Stimulated activated CD4-positive, alpha-beta T cell treated with anti-CD3 and anti-CD28 coated beads, Interleukin-2, amount 100 ng/mL, for 48 hours (primary cell): ENCODE results near the gene SF3B2.
"Not testable (repeated sequence)": the region's sequence is repeated elsewhere in the genome, so short reads cannot be mapped to it uniquely, and the experiment has no call there.

Experiments used
- DNase-seq, 2 donors: peaks; one replicate each; pipeline ENCODE4 v3.0.0-alpha.2; 2020

Gene SF3B2, protein sequence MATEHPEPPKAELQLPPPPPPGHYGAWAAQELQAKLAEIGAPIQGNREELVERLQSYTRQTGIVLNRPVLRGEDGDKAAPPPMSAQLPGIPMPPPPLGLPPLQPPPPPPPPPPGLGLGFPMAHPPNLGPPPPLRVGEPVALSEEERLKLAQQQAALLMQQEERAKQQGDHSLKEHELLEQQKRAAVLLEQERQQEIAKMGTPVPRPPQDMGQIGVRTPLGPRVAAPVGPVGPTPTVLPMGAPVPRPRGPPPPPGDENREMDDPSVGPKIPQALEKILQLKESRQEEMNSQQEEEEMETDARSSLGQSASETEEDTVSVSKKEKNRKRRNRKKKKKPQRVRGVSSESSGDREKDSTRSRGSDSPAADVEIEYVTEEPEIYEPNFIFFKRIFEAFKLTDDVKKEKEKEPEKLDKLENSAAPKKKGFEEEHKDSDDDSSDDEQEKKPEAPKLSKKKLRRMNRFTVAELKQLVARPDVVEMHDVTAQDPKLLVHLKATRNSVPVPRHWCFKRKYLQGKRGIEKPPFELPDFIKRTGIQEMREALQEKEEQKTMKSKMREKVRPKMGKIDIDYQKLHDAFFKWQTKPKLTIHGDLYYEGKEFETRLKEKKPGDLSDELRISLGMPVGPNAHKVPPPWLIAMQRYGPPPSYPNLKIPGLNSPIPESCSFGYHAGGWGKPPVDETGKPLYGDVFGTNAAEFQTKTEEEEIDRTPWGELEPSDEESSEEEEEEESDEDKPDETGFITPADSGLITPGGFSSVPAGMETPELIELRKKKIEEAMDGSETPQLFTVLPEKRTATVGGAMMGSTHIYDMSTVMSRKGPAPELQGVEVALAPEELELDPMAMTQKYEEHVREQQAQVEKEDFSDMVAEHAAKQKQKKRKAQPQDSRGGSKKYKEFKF

DNA sequence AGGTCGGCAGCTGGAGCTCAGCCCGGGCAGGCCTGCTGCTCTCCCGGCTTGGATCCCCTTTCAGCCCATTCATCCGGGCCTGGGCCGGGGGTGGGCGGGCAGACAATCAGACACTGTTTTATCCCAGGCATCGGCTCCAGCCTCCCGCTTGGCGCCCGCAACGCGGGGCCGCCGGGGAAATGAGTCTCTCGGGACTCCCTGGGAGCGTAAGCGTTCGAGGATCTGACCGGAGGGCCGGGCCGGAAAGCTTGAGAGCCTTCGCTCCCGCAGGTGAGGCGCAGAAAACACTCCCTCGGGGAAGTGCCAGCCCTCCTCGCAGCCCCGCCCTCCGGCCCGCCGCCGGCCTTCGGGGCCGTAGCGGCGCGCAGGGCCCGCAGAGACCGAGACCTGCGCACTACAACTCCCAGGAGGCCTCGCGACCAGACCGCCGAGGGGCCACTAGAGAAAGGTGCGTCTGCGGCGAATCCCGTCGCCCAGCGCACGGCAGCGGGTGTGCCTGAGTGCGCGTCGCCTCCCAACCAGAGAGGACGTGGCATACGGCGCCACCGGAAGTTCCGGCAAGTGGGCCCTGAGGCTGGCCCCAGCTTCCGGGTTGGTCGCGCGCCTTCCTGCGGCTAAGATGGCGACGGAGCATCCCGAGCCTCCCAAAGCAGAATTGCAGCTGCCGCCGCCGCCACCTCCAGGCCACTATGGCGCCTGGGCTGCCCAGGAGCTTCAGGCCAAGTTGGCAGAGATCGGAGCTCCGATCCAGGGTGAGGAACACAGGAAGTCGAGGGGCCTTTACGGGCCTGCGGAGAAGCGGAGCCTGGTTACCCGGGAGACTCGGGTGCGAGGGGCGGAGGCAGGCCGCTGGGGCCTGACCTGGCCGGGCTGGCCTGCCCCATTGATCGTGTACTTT lies at the start of gene SF3B2:
TSS of gene SF3B2 (plus strand) at position 599 of the 898 bp plus-strand sequence. CDS start at position 620, 21 bp downstream.
- DNase-seq, result peak; percentile 93 to 94

DNA sequence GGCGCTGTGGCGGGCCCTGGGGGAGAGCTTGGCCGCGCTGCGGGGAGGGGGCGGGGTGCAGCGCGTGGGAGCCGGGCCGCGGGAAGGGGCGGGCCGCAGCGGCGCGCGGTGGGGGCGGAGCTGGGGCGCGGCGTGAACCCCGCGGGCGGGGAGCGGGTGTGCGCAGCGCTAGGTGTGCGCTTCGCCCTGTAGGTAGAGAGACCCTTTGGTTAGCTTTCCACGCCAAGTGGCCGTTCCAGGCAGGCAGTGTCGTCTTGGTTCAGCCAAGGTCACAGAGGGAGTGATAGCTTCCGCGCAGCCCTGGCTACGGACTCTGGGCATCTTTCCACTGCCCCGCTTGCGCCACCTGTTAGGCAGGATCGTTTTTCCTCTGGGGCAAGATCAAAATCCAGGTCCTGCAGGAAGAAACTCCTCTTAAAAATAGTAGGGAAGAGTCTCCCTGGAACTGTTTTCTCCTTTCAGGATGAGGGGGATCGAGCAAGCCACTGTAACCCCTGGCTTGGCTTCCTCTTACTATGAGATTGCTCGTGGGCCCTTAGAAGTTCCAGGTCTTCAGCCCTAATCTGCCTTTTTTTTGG lies 49.4 kb upstream of the SF3B2 start:
- no peak for DNase-seq

- DNase-seq, result no peak
These were observed 48.9 kb upstream of the SF3B2 start for GRCh38 chr11:66003291-66003690.

GRCh38 chr11:66004186-66004585 lies 48.0 kb upstream of the SF3B2 start:
- DNase-seq, result no peak

DNA sequence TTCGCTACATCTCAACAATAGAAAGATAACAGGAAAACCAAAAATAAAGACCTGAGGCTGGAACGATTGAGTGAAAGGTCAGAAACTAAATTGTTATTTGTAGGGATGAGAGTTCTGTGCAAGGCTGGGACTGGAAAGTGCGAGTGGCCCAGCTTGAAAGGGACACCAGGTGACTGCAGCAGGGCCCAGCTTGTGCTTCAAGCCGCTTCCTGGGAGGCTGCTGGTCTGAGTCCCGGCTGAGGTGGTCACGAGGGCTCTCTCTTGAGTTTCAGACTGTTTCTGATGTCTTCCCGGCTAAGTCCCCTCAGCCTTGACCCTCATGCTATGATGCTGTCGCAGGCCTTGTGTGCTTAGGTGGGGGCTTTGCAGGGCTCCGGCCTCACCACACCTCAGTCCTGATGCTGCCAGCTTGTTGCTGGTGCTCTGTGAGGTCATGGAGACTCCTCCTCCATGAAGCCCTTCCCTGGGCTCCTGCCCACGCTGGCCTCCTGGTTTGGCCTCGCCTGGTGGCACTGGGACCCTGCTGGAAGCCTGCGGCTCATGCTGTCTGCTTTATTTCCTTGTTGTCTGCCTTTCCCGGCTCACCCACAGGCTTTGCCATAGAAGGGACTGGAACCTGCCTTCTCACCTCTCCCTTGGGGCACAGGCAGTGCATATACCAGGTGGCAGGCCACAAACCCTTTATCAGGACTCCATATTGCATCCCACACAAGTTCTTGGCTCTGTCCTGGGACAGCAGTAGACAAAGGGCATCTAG lies 45.9 kb upstream of the SF3B2 start:
- DNase-seq, result no peak

GRCh38 chr11:66006891-66007176 lies 45.3 kb upstream of the SF3B2 start:
- no peak for DNase-seq

DNA sequence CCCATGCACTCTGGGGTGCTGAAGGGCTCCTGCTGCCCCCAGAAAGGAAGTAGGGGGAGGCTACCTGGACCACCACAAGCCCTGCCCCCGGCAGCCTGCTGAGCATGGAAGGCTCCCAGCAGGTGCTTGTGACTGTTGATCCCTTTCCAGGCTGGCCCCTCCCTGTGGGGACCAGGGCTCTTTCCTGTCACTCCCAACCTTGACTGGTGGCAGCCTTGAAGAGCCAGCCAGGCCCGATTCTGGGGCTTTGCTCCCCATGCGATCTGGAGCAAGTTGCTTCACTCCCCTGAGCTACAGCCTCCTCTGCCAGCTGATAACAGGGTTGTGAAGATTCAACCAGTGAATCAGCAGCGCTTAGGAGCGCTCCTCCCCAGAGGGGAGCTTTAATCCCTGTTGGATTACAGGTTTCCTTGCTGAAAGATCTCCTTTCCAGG lies 44.9 kb upstream of the SF3B2 start:
- DNase-seq, result no peak

GRCh38 chr11:66008095-66008467 lies 44.1 kb upstream of the SF3B2 start:
- DNase-seq, result no peak

DNA sequence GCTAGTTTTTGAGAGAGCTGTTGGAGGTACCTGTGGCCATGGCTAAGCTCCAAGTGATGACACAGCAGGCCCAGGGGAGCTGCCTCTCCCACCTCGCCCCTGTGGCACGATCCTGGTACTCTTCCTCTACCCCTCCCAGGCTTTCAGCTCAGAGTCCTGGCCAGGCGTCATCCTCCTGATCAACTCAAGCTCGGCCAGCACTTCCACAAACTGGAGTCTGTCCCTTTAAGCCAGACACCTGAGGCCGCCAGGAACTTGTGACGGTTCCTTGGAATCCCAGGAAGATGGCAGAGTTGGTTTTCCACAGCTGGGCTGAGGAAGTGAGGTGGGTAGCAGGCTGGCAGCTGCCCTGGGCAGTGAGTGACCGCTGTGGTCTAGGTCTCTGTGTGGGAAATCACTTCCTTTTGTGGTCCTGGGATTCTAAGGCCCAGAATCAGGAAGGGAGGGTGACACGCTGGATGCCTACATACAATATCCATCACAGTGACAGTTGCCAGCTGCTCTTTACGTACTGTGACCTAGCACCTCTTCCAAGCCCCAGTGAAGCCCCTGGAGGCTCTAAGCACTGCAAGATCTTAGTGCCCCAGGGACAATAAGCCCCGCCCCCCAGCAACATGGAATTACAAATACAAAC lies 43.6 kb upstream of the SF3B2 start:
- DNase-seq, result no peak

- DNase-seq, result not testable (repeated sequence)
These were observed 42.1 kb upstream of the SF3B2 start for GRCh38 chr11:66010036-66010435.

- DNase-seq, result no peak
These were observed 40.9 kb upstream of the SF3B2 start for GRCh38 chr11:66011239-66011784.

DNA sequence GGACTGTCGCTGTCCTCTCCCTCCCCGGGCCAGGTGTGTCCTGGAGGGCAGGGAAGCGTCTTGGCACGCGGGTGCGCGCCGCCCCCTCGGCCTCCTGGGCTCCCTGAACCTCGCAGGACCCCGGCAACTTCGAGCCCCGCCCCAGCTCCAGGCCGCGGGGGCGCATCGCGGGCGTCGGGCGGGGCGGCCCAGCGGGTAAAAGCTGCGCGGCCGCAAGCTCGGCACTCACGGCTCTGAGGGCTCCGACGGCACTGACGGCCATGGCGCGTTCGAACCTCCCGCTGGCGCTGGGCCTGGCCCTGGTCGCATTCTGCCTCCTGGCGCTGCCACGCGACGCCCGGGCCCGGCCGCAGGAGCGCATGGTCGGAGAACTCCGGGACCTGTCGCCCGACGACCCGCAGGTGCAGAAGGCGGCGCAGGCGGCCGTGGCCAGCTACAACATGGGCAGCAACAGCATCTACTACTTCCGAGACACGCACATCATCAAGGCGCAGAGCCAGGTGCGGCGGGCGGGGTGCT lies 40.3 kb upstream of the SF3B2 start, which contains the start of gene CST6:
TSS of gene CST6 (plus strand) at position 224 of the 519 bp plus-strand sequence. CDS start at position 261, 37 bp downstream.
- DNase-seq, result no peak

GRCh38 chr11:66012371-66012945 lies 39.7 kb upstream of the SF3B2 start:
- no peak for DNase-seq

DNA sequence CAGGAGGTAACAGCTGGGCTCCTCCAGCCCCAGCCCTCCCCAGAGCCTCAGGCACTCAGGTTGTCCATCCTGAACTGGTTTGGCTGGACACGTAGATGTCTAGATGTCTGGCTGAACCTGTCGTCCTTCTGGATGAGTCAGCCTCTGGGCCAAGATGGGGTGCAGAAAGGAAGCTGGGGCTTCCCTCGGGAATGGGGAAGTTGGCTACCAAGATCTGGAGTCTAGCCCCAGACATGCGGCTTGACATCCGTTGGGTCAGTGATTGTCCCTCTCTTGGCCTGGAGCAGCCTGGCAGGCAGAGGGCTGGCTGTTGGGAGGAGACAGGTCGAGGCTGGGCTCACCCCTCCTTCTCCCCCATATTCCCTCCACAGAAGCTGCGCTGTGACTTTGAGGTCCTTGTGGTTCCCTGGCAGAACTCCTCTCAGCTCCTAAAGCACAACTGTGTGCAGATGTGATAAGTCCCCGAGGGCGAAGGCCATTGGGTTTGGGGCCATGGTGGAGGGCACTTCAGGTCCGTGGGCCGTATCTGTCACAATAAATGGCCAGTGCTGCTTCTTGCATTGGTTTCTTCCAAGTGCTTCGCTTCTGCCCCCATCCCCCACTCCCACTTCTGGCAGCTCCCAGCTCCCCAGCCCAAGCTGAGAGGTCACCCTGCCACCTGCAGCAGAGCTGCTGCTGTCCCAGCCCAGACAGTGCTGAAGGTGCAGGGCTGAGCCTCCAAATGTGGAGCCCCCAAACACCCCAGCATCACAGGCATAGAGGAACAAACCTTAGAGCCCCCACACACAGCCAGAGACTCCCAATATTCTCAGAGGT lies 39.0 kb upstream of the SF3B2 start:
- DNase-seq, result no peak

- no peak for DNase-seq
These were observed 38.4 kb upstream of the SF3B2 start for GRCh38 chr11:66013762-66014100.

GRCh38 chr11:66014804-66015453 lies 37.2 kb upstream of the SF3B2 start:
- no peak for DNase-seq

GRCh38 chr11:66015454-66015881 lies 36.7 kb upstream of the SF3B2 start:
- no peak for DNase-seq

DNA sequence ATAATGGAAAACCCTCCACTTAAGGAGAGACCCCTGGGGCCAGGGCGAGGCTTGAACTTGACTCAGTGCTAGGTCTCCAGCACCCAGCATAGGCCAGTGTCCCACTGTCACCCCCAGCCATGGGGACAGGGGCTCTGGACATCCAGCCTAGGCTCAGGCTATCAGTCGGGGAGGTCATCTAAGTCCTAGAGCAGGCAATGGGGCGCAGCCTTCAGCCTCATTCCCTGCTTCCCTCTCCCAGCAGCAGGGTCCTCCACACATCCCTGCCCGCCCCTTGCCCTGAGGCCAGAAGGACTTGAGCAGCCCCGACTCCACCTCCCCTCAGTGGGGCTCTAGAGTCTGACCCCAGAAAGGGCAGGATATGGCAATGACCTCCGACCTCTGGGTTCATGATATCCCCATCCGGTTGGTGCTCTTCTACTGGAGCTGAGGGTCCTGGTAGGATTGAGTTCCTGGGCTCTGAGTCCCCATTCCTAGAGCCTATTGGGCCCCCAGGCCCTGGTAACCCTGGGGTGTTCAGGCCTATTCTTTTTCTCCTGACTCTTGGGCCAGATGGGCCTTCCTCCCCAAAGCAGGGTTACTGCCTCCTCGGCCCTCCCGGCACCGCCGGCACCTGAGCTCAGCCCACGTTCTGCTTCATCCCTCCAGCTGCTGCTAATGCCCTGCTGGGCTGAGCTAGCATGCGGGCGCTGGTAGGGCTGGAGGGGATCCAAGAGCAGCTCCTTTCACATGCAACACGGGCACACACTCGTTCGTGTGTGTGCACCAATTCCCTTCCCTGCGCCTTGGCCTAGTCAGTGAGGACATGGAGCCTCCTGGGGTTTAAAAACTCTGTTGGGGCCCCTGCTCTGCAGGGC lies 36.0 kb upstream of the SF3B2 start:
- no peak for DNase-seq
